ENCODE measurements around the gene SERTAD4.

Gene SERTAD4

GRCh38 chr1:210262167-210262896, 29.7 kb downstream of the SERTAD4 start:
- DNase-seq, result peak; percentile 94

DNA sequence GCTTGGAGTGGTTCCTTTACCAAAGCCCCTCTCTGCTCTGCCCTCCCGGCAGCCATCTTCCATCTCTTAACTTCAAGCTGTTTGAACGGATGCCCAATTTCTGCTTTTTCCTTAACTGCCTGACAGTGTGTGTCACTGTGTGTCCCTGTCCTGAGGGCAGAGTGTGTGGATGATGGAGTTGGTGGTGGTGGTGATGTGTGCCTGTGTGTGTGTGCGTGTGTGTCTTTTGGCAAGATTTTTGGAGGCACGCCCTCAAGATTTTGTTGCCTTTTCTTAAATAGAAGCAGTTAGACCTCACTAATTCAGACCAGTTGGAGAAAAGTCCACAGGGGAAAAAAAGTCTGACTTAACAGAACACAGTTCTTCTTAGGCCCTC, 30.3 kb downstream of the SERTAD4 start:
- peak; percentile 89 for DNase-seq

DNA sequence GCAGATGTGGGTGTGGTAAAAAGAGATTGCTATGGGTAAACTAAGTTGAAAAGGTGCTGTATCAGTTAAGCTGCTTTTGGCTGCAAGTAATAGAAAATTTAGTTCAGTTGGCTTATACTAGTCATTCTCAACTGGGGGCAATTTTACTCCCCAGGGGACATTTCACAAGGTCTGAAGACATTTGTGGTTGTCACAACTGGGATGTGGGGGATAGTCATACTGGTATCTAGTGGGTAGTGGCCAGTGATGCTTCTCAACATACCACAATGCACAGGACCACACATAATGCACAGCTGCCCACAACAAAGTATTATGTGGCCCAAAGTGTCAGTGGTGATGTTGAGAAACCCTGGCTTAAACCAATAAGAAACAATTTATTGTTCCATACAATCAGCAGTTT, 31.4 kb downstream of the SERTAD4 start:
- peak; percentile 61 for DNase-seq

- DNase-seq, result peak; percentile 70
Measured at GRCh38 chr1:210264496-210265380, 32.1 kb downstream of the SERTAD4 start.

DNA sequence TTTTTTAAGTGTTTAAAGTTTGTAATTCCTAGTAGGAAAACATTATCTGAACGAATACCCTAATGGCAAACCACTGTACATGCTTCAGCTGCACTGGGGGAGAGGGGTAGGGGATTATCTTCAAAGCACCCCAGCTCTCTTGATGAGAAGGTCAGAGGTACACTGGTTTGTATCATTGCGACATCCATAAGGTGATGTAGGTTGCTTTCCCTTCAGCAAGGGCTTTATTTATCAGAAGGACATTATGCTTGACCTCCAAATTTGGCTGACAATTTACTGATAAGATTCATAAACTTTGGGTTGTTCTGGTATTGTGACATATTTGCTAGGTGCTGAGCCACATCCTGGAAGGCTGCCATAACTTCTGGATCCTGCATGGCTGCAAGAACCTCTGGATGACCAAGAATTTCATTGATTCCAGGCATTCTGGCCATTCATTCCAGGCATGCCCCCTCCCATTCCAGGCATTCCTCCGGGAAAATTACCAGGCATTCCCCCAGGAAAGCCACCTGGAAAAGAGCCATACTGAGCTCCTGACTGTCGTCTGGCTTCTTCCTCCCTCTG, 32.9 kb downstream of the SERTAD4 start:
- DNase-seq, result peak; percentile 86

GRCh38 chr1:210269981-210270380, 37.4 kb downstream of the SERTAD4 start:
- DNase-seq, result no peak

DNA sequence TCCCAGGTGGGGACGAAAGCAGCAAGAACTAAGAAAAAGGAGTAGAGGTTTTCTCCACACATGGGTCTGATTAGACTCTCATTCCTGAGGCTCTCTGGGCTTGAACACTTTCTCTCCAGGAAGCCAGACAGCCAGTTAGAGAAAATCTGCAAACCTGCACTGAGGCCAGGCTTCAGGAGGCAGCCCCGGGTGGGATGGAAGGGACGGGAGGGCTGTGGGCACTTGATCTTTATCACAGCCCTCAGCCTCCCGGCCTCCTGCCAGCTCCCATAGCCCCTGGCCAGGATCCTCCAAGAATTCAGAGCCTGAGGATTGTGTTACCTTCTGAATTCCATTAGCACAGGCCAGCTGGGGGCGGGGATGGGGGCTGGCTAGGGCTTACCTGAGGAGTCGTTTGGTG, 40.1 kb downstream of the SERTAD4 start:
- DNase-seq, result peak; percentile 37

GRCh38 chr1:210280221-210280620, 47.6 kb downstream of the SERTAD4 start:
- no peak for DNase-seq

- DNase-seq, result no peak
Measured at GRCh38 chr1:210288116-210288515, 55.5 kb downstream of the SERTAD4 start.

GRCh38 chr1:210289248-210289647, 56.7 kb downstream of the SERTAD4 start:
- DNase-seq, result no peak

DNA sequence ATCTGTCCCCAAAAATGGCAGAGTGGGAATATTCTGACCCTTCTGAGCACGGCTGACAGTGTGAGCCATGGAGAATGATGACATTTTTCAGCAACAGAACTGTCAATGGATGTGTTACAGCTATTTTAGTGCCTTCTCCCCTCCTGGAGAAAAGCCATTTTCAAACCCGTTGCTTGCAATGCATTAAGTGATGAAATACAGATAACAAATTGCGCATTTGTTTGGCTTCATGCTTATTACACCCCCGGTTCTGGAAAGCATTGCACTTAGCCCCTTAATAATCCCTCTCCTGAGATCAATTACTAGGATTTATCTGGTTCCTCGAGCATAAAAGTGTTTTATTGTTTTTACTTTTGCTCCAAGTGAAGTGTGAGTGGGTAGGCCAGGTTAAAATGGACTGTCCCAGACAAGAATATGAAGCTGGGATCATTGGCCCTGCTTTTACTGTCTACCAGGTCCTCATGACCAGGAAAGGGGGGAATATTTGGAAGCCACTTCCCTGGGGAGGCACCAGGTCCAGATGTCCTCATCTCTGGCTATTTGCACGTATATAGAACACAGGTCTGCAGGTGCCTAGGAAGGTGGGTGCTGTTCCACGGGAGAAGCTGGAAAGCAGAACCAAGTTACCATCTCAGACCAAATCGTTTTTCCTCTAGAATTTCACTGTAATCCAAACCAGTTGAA, 58.6 kb downstream of the SERTAD4 start:
- DNase-seq, result no peak

DNA sequence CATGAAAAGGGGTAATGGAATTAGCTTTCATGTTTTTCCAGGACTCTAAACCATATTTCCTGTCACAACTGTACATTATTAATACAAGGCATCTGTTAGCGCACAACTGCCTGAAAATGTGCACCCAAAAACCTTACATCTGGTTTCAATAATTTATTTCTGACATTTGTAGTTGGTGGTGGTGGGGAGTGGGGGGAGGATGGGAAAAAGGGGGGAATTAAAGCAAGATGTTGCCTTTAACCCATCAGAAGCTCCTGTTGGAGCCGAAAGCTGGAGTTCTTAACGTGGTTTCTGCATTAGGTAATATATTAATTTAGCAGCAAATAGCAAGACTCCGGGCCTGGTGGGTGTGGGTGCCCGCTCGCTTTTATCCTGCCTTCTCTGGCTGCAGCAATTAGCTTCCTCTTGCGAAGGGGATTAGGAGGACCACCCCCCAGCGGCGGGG, 59.2 kb downstream of the SERTAD4 start:
- peak; percentile 90 for DNase-seq

GRCh38 chr1:210292231-210292871, 59.8 kb downstream of the SERTAD4 start:
- DNase-seq, result peak; percentile 66

DNA sequence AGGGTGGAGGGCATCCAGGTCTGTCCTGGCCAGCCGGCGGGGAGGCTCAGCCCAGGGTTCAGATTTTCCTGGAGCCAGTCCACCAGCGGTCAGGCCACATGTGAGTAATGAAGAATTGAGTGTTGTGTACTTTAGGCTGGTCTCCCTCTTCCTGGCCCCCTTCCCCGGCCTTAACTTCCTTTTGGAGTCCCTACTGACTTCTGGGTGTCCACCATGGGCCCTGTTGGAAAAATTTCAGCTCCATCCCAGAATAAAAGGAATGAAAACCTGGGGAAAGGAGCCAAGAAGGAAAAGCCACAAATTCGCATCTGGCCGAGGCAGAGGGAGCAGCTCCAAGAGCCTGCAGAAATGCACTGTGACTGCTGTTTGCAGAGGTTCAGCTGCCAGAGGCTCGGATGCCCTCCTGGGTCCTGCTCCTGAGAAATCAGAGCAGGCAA, 60.6 kb downstream of the SERTAD4 start:
- peak; percentile 70 for DNase-seq

GRCh38 chr1:210294999-210295745, 62.6 kb downstream of the SERTAD4 start:
- DNase-seq, result peak; percentile 90

Data from fibroblast of skin of back (primary cell).